AG10803 (cell line): ENCODE measurements around the gene CYTH4.

ENCODE experiments used
- DNase-seq: peaks from one replicate; pipeline ENCODE4 v3.0.0; 2010; ENCODE audit warnings: low read depth
- H3K4me3 ChIP-seq: 2 replicates; pipeline ENCODE4 v1.5.1; 2011; ENCODE audit warnings: mild to moderate bottlenecking, low read length, control low read depth
- CTCF ChIP-seq: conservative IDR thresholded peaks from 2 replicates; pipeline ENCODE4 v1.5.1; 2011; ENCODE audit warnings: mild to moderate bottlenecking, low read length, control low read depth, inconsistent platforms

The CYTH4 gene

GRCh38 chr22:37274380-37274862 is 7.9 kb upstream of the CYTH4 start:
- no peak overlapping the region for H3K4me3 ChIP-seq
- TF ChIP-seq CTCF, result no peak
- no peak for DNase-seq

DNA sequence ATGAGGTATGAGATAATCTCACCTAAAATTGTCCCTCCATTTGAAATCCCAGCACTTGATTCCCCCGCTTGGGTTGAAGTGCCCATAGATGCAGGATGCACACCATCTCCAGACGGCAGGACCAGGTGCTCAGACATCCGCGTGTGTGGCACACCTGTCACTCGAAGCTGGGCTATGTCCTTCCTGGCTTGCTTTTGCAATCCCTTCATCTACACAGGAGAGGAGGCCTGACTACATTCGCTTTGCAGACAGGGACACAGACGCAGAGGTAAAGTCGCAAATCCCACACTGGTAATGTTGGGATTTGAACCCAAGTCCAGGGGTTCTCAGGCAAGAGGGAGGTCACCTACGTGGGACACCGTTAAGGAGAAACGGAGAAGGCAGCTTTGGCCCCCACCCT is 7.2 kb upstream of the CYTH4 start:
- no peak overlapping the region for H3K4me3 ChIP-seq
- no peak for TF ChIP-seq CTCF
- DNase-seq, result no peak

DNA sequence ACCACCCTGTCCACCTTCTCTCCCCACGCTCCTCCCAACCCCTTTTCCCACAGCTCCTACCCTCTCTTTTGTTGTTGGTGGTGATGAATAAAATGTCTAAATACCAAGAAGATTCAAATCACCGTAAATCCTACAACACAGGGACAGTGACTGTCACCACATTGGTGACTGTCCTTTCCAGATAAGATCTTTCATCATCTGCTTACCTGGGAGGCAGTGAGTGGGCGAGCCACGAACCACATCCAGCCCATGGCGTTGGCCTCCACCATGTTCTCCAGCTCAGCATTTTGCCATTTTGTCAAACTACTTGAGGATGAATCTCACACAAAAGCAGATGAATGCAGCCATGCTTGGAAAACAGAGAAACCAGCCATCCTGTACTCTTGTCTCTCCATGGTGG is 6.7 kb upstream of the CYTH4 start:
- DNase-seq, result no peak
- no peak for TF ChIP-seq CTCF
- no peak overlapping the region for H3K4me3 ChIP-seq

GRCh38 chr22:37276776-37277175 is 5.5 kb upstream of the CYTH4 start:
- H3K4me3 ChIP-seq, result no peak overlapping the region
- TF ChIP-seq CTCF, result no peak
- DNase-seq, result no peak

DNA sequence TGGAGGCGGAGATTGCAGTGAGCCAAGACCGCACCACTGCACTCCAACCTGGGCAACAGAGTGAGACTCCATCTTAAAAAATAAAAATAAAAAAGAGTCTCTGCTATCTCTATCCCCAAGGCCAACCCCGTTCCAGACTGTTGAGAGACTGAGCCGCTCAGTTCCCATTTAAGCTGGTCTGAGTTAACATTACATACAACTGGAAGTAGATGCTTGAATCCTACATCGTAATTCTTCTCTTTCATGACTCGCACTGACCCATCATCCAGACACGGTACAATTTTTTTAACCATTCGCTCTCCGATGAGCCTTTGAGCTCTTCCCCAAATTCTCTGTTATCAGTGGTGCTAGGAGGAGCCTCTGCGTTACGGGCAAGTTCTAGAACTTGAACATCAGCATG is 4.9 kb upstream of the CYTH4 start:
- TF ChIP-seq CTCF, result no peak
- H3K4me3 ChIP-seq, result no peak overlapping the region
- no peak for DNase-seq

DNA sequence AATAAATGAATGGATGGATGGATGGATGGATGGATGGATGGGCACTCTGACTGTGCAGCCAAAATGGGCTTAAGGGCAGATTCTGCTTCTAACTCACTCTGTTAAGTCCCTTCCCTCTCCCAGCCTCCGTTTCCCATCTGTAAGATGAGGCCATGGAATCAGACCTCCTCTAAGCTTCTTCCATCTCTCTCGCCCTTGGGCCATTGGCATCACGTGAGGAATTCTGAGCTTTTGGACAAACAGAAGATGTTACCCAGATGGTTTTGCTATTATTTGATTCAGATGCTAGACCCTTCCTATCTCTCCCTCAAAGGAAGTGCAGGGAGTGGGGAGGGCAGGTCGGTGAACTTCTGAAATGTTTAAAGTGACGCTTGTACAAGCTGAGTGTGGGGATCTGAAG is 4.0 kb upstream of the CYTH4 start:
- no peak for DNase-seq
- no peak for TF ChIP-seq CTCF
- no peak overlapping the region for H3K4me3 ChIP-seq

DNA sequence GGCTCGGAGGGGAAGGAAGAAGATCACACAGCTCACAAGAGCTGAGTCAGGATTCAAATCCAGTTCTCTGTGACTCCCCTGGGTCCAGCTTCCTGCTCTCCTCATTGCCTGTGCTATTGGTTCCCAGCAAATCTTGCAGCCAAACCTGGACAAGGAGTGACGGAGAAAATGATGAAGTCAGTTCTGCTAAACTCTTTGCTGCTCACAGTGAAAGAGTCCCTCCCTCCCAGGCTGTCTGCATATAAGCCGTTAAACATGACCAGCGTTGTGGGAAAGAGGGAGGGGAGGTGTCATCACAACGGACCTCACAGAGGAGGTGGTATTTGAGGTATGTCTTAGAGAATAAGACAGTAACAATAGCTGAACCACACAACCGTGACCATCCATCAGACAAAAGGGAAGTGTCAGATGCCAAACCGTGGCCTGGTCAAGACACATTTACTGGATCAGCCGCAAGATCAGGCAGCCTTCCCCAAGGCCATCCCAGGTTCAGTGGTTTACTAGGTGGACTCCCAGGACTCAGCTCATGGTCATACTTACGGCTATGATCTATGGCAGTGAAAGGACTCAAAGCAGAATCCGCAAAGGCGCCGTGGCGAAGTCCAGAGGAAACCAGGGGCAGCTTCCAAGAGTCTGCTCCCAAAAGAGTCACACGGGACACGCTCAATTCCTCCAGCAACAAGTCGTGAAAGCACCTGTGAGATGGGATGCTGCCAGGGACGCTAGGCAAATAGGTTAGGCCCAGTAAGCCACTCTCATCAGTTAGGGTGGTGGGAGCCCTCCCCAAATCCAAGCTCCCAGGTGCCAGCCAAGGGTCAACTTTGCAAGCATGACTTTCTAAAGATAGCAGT is 2.8 kb upstream of the CYTH4 start:
- no peak for DNase-seq
- TF ChIP-seq CTCF, result no peak
- H3K4me3 ChIP-seq, result no peak overlapping the region
